A673 (cell line): ENCODE results near the gene GARIN6. TPM values are rescaled to one million over a fixed set of nuclear protein-coding genes. Genes with fewer than 3 reads are reported as not detected.

Experiments used
- BruUV-seq: library from RNA; stranded (reverse); fragments of 400-500 nt; replicated peaks from 2 replicates; lab custom pipeline; 2021; lab: Mats Ljungman, UMichigan
- CTCF ChIA-PET: fragments of 300-600 bp; sonication (Branson Sonifier 250); formaldehyde crosslinking; loops from one replicate; lab custom pipeline; 2022; ENCODE audit warnings: antibody characterized with exemption; lab: Charles Lee
- POLR2A ChIA-PET: fragments of 300-600 bp; sonication (Branson Sonifier 250); formaldehyde crosslinking; loops from one replicate; lab custom pipeline; 2022; ENCODE audit warnings: antibody characterized with exemption; ENCODE audit not compliant: low non-redundant PET; lab: Charles Lee
- DNase-seq: peaks from one replicate; pipeline ENCODE4 v3.0.0-alpha.2; 2015; ENCODE audit warnings: low spot score
- H3K27ac ChIP-seq: fragments of 200-600 bp; sonication (generic); 2 replicates; pipeline ENCODE4 v1.5.1; 2016; ENCODE audit warnings: mixed run types, low read depth, mild to moderate bottlenecking, mixed read lengths, antibody characterized with exemption, low read length; ENCODE audit not compliant: poor library complexity, severe bottlenecking
- H3K27me3 ChIP-seq: fragments of 200-600 bp; sonication (generic); replicated peaks from 2 replicates; pipeline ENCODE4 v1.6.1; 2017; ENCODE audit warnings: mixed run types, low read depth, mild to moderate bottlenecking, mixed read lengths, antibody characterized with exemption, low read length; ENCODE audit not compliant: insufficient read depth, poor library complexity
- H3K36me3 ChIP-seq: fragments of 200-600 bp; sonication (generic); 2 replicates; pipeline ENCODE4 v1.6.1; 2016; ENCODE audit warnings: mixed run types, mild to moderate bottlenecking, mixed read lengths, antibody characterized with exemption, low read length; ENCODE audit not compliant: insufficient read depth, poor library complexity, severe bottlenecking
- H3K4me1 ChIP-seq: fragments of 200-600 bp; sonication (generic); 2 replicates; pipeline ENCODE4 v1.6.1; 2017; ENCODE audit warnings: mixed run types, mild to moderate bottlenecking, mixed read lengths, antibody characterized with exemption, low read length; ENCODE audit not compliant: insufficient read depth, poor library complexity, severe bottlenecking
- H3K4me3 ChIP-seq: fragments of 200-600 bp; sonication (generic); 2 replicates; pipeline ENCODE4 v1.5.1; 2016; ENCODE audit warnings: low read depth, mixed run types, mild to moderate bottlenecking, mixed read lengths, low read length; ENCODE audit not compliant: poor library complexity, severe bottlenecking
- H3K9me3 ChIP-seq: fragments of 200-600 bp; sonication (generic); 2 replicates; pipeline ENCODE4 v1.6.1; 2016; ENCODE audit warnings: mixed run types, low read depth, mild to moderate bottlenecking, mixed read lengths, antibody characterized with exemption, low read length; ENCODE audit not compliant: poor library complexity, severe bottlenecking
- EZH2 ChIP-seq: fragments of 200-600 bp; sonication (generic); IDR thresholded peaks from 2 replicates; pipeline ENCODE4 v1.6.1; 2017; ENCODE audit warnings: borderline replicate concordance, low read depth, mild to moderate bottlenecking, mixed read lengths, antibody characterized with exemption, low read length; ENCODE audit not compliant: poor library complexity, severe bottlenecking
- intact Hi-C: fragments of 100-400 bp; cut with micrococcal nuclease; formaldehyde crosslinking; loops from one replicate; pipeline ENCODE4 v1.10.0; 2022; ENCODE audit not compliant: unreplicated experiment
- total RNA-seq: library from RNA; stranded (reverse); gene quantifications from 2 replicates; pipeline ENCODE4 v1.2.3, GENCODE V29; 2021
- TF ChIP-seq, protein P1 (sequence below): fragments of 300-800, 200-600 bp; sonication (generic); conservative IDR thresholded peaks from 2 replicates; pipeline ENCODE4 v1.5.1; 2017; ENCODE audit warnings: low read depth, mild to moderate bottlenecking, antibody characterized with exemption, low read length, moderate library complexity, mixed read lengths

The GARIN6 gene
- total RNA-seq, 1 experiment from 2014 or later, result not detected

GRCh38 chr12:99680276-99680675 lies 32.7 kb downstream of the GARIN6 start:
- no peaks in the 10 kb centered on the region for H3K9me3 ChIP-seq
- intact Hi-C loops, result no loop called here
- no peaks in the 10 kb centered on the region for H3K36me3 ChIP-seq
- ChIA-PET CTCF (no interaction called here), POLR2A (no interaction called here)
- no peak for DNase-seq
- TF ChIP-seq, protein P1, sequence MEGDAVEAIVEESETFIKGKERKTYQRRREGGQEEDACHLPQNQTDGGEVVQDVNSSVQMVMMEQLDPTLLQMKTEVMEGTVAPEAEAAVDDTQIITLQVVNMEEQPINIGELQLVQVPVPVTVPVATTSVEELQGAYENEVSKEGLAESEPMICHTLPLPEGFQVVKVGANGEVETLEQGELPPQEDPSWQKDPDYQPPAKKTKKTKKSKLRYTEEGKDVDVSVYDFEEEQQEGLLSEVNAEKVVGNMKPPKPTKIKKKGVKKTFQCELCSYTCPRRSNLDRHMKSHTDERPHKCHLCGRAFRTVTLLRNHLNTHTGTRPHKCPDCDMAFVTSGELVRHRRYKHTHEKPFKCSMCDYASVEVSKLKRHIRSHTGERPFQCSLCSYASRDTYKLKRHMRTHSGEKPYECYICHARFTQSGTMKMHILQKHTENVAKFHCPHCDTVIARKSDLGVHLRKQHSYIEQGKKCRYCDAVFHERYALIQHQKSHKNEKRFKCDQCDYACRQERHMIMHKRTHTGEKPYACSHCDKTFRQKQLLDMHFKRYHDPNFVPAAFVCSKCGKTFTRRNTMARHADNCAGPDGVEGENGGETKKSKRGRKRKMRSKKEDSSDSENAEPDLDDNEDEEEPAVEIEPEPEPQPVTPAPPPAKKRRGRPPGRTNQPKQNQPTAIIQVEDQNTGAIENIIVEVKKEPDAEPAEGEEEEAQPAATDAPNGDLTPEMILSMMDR, result no peak
- no peak for TF ChIP-seq EZH2
- H3K4me3 ChIP-seq, result no peak overlapping the region
- no peaks in the 10 kb centered on the region for H3K4me1 ChIP-seq
- no TSS peak for BruUV-seq
- H3K27ac ChIP-seq, result no peak overlapping the region
- no peaks in the 10 kb centered on the region for H3K27me3 ChIP-seq

DNA sequence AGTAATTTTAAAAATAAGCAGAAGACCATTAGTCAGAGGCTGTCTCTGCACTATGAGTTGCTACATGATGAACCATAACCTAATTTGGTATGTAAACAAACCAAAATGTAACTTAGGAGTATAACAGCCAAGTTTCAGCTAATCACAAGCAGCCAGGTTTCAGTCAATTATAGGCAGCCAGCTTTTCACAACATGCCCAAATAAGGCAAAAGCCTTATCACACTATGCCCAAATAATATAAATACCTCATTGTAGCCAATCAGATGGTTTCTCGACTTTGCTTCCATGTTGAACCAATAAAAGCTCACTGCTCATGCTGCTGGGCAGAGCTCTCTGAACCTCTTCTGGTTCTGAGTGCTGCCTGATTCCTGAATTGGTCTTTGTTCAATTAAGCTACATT lies 38.6 kb downstream of the GARIN6 start:
- no TSS peak for BruUV-seq
- POLR2A ChIA-PET, result no interaction called here
- no peaks in the 10 kb centered on the region for H3K36me3 ChIP-seq
- TF ChIP-seq, protein P1, result no peak
- no peak for TF ChIP-seq EZH2
- peak; percentile 2 for DNase-seq
- no peak overlapping the region for H3K27ac ChIP-seq
- H3K9me3 ChIP-seq, result no peaks in the 10 kb centered on the region
- H3K4me1 ChIP-seq, result no peaks in the 10 kb centered on the region
- intact Hi-C loops, result no loop called here
- CTCF ChIA-PET, result no interaction called here
- no peaks in the 10 kb centered on the region for H3K27me3 ChIP-seq
- H3K4me3 ChIP-seq, result no peak overlapping the region

DNA sequence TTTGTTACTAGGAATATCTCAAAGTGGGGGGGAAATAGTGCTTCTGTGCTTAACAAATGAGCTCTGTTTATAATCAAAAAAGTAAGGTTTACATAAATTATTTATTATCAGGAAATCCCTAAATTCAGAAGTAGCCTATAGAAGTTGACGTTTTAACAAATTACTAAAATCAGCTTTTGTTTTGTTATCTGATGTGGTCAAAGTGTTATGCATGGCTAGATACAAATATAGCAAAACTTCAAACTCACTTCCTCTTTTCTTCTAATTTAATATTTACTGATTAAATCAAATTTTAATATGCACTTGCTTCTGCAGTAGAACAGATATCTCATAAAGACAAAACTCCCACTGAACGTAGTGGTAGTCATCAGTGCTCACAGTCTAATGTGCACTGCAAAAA lies 47.5 kb downstream of the GARIN6 start:
- no TSS peak for BruUV-seq
- POLR2A ChIA-PET, result no interaction called here
- Histone ChIP-seq H3K4me1 (no peaks in the 10 kb centered on the region), H3K27me3 (no peaks in the 10 kb centered on the region), H3K36me3 (no peaks in the 10 kb centered on the region), H3K4me3 (no peak overlapping the region), H3K9me3 (no peaks in the 10 kb centered on the region), H3K27ac (no peak overlapping the region)
- no peak for TF ChIP-seq EZH2
- TF ChIP-seq, protein P1, result no peak
- CTCF ChIA-PET, result no interaction called here
- no peak for DNase-seq
- intact Hi-C loops, result no loop called here
